Osteoblast (primary cell): ENCODE measurements around the gene STH. TPM values are rescaled to one million over a fixed set of nuclear protein-coding genes. Genes with fewer than 3 reads are reported as not detected.

Experiments used
- DNase-seq: peaks from one replicate; pipeline ENCODE4 v3.0.0; 2011; ENCODE audit warnings: low spot score, mixed read lengths; ENCODE audit not compliant: insufficient read length; ENCODE audit errors: missing footprints
- H2AFZ ChIP-seq: 2 replicates; pipeline ENCODE4 v1.6.0; 2011; ENCODE audit warnings: mild to moderate bottlenecking, low read length
- H3K27ac ChIP-seq: 2 replicates; pipeline ENCODE4 v1.5.1; 2011; ENCODE audit warnings: mild to moderate bottlenecking, low read depth, low read length, moderate library complexity
- H3K27me3 ChIP-seq: 2 replicates; pipeline ENCODE4 v1.6.0; 2012; ENCODE audit warnings: mild to moderate bottlenecking, control low read depth, inconsistent platforms, low read length, moderate library complexity; ENCODE audit not compliant: insufficient read depth
- H3K36me3 ChIP-seq: 2 replicates; pipeline ENCODE4 v1.5.1; 2011; ENCODE audit warnings: mild to moderate bottlenecking, low read length, control low read depth, moderate library complexity; ENCODE audit not compliant: insufficient read depth
- H3K4me1 ChIP-seq: 2 replicates; pipeline ENCODE4 v1.5.1; 2011; ENCODE audit warnings: mild to moderate bottlenecking, low read length, control low read depth, moderate library complexity; ENCODE audit not compliant: insufficient read depth
- H3K4me2 ChIP-seq: 2 replicates; pipeline ENCODE4 v1.6.0; 2011; ENCODE audit warnings: mild to moderate bottlenecking, low read length; ENCODE audit not compliant: insufficient read depth
- H3K4me3 ChIP-seq: fragments of 200-600 bp; sonication (generic); 3 replicates; pipeline ENCODE4 v1.5.1; 2012; ENCODE audit warnings: mild to moderate bottlenecking, low read length, inconsistent platforms; ENCODE audit not compliant: insufficient read depth
- H3K79me2 ChIP-seq: 2 replicates; pipeline ENCODE4 v1.6.0; 2012; ENCODE audit warnings: mild to moderate bottlenecking, low read length, control low read depth, inconsistent platforms; ENCODE audit not compliant: insufficient read depth
- H3K9me3 ChIP-seq: 2 replicates; pipeline ENCODE4 v1.5.1; 2011; ENCODE audit warnings: low read depth, low read length, control low read depth
- H4K20me1 ChIP-seq: 2 replicates; pipeline ENCODE4 v1.6.0; 2012; ENCODE audit warnings: mild to moderate bottlenecking, low read length, control low read depth; ENCODE audit not compliant: insufficient read depth
- CTCF ChIP-seq: IDR thresholded peaks from 2 replicates; pipeline ENCODE4 v1.5.1; 2011; ENCODE audit warnings: mild to moderate bottlenecking, low read depth, low read length, moderate library complexity; ENCODE audit errors: extremely low read depth
- total RNA-seq: library from RNA; depleted of rRNA; stranded (reverse); fragments of >200 nt; gene quantifications from 2 replicates; pipeline ENCODE4 v1.2.3, GENCODE V29; 2012

Gene STH
- total RNA-seq, 1 donor = not detected

DNA sequence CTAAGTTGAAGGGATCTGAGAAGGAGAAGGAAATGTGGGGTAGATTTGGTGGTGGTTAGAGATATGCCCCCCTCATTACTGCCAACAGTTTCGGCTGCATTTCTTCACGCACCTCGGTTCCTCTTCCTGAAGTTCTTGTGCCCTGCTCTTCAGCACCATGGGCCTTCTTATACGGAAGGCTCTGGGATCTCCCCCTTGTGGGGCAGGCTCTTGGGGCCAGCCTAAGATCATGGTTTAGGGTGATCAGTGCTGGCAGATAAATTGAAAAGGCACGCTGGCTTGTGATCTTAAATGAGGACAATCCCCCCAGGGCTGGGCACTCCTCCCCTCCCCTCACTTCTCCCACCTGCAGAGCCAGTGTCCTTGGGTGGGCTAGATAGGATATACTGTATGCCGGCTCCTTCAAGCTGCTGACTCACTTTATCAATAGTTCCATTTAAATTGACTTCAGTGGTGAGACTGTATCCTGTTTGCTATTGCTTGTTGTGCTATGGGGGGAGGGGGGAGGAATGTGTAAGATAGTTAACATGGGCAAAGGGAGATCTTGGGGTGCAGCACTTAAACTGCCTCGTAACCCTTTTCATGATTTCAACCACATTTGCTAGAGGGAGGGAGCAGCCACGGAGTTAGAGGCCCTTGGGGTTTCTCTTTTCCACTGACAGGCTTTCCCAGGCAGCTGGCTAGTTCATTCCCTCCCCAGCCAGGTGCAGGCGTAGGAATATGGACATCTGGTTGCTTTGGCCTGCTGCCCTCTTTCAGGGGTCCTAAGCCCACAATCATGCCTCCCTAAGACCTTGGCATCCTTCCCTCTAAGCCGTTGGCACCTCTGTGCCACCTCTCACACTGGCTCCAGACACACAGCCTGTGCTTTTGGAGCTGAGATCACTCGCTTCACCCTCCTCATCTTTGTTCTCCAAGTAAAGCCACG is 28.3 kb downstream of the STH start:
- peaks cover 42% of the 10 kb centered on the region for H3K36me3 ChIP-seq
- no peak for DNase-seq
- no peaks in the 10 kb centered on the region for H3K27me3 ChIP-seq
- H3K4me1 ChIP-seq = no peaks in the 10 kb centered on the region
- TF ChIP-seq CTCF = no peak
- no peak overlapping the region for H3K4me2 ChIP-seq
- no peak overlapping the region for H2AFZ ChIP-seq
- no peaks in the 10 kb centered on the region for H3K9me3 ChIP-seq
- peaks cover 5% of the 10 kb centered on the region for H4K20me1 ChIP-seq
- H3K79me2 ChIP-seq = no peaks in the 10 kb centered on the region
- H3K4me3 ChIP-seq = no peak overlapping the region
- H3K27ac ChIP-seq = no peak overlapping the region

DNA sequence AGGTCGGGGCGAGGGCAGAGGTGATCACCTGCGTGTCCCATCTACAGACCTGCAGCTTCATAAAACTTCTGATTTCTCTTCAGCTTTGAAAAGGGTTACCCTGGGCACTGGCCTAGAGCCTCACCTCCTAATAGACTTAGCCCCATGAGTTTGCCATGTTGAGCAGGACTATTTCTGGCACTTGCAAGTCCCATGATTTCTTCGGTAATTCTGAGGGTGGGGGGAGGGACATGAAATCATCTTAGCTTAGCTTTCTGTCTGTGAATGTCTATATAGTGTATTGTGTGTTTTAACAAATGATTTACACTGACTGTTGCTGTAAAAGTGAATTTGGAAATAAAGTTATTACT is 28.9 kb downstream of the STH start:
- TF ChIP-seq CTCF = no peak
- Histone ChIP-seq H3K9me3 (no peaks in the 10 kb centered on the region), H3K4me3 (no peak overlapping the region), H3K79me2 (no peaks in the 10 kb centered on the region), H3K4me1 (no peaks in the 10 kb centered on the region), H3K36me3 (peaks cover 46% of the 10 kb centered on the region), H3K27me3 (no peaks in the 10 kb centered on the region), H2AFZ (no peak overlapping the region), H3K27ac (no peak overlapping the region), H4K20me1 (peaks cover 5% of the 10 kb centered on the region), H3K4me2 (no peak overlapping the region)
- no peak for DNase-seq

GRCh38 chr17:46028374-46028773 is 29.3 kb downstream of the STH start:
- H2AFZ ChIP-seq = no peak overlapping the region
- peaks cover 50% of the 10 kb centered on the region for H3K36me3 ChIP-seq
- no peaks in the 10 kb centered on the region for H3K27me3 ChIP-seq
- H3K79me2 ChIP-seq = no peaks in the 10 kb centered on the region
- DNase-seq = no peak
- H3K27ac ChIP-seq = no peak overlapping the region
- no peak overlapping the region for H3K4me3 ChIP-seq
- no peak for TF ChIP-seq CTCF
- H3K9me3 ChIP-seq = no peaks in the 10 kb centered on the region
- no peaks in the 10 kb centered on the region for H3K4me1 ChIP-seq
- peaks cover 5% of the 10 kb centered on the region for H4K20me1 ChIP-seq
- H3K4me2 ChIP-seq = no peak overlapping the region

DNA sequence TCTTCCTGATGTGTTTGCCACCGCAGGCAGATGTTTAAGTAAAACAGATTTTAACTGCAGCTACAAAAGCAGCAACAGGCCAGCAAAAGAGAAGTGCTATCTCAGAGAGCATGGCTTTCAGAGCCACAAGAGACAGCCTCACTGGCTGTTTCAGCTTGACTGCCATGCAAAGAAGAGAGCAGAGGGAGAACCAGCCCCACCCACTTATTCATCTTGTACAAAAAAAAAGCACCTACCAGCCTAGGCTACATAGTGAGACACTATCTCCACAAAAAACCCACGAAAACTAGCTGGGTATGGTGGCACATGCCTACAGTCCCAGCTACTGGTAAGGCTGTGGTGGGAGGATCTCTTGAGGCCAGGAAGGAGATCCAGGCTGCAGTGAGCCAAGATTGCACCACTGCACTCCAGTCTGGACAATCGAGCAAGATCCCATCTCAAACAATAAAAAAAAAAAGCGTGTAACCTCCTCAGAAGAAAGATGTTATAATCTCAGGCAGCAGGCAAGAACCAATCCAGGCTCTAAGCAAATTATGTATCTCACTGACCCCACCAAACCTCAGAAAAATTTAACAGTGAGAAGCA is 30.0 kb downstream of the STH start:
- Histone ChIP-seq H3K9me3 (no peaks in the 10 kb centered on the region), H3K36me3 (peaks cover 57% of the 10 kb centered on the region)
- no peak for TF ChIP-seq CTCF

More for the DNA sequence above, 30.0 kb downstream of the STH start:
- H3K4me3 ChIP-seq = no peak overlapping the region
- no peak overlapping the region for H2AFZ ChIP-seq
- no peaks in the 10 kb centered on the region for H3K79me2 ChIP-seq
- no peak for DNase-seq
- no peak overlapping the region for H3K27ac ChIP-seq
- H3K4me1 ChIP-seq = no peaks in the 10 kb centered on the region
- H3K27me3 ChIP-seq = no peaks in the 10 kb centered on the region
- peaks cover 5% of the 10 kb centered on the region for H4K20me1 ChIP-seq
- H3K4me2 ChIP-seq = no peak overlapping the region
